GM21515 (cell line): ENCODE measurements around the gene ZNF414.
A peak's percentile ranks its signal among the peaks of the same experiment; 100 is the strongest.
"Not testable (repeated sequence)": the region's sequence is repeated elsewhere in the genome, so short reads cannot be mapped to it uniquely, and the experiment has no call there.

ENCODE experiments used
- ATAC-seq: cut with Tn5 transposase; IDR thresholded peaks from one replicate; pipeline ENCODE4 v1.9.1; 2021; ENCODE audit not compliant: unreplicated experiment

ZNF414 gene

GRCh38 chr19:8513687-8514504 lies at the start of gene ZNF414:
ZNF414 (minus strand) TSS chr19:8514167; CDS start chr19:8514046, 121 bp downstream.
- ATAC-seq: peak; percentile 85

DNA sequence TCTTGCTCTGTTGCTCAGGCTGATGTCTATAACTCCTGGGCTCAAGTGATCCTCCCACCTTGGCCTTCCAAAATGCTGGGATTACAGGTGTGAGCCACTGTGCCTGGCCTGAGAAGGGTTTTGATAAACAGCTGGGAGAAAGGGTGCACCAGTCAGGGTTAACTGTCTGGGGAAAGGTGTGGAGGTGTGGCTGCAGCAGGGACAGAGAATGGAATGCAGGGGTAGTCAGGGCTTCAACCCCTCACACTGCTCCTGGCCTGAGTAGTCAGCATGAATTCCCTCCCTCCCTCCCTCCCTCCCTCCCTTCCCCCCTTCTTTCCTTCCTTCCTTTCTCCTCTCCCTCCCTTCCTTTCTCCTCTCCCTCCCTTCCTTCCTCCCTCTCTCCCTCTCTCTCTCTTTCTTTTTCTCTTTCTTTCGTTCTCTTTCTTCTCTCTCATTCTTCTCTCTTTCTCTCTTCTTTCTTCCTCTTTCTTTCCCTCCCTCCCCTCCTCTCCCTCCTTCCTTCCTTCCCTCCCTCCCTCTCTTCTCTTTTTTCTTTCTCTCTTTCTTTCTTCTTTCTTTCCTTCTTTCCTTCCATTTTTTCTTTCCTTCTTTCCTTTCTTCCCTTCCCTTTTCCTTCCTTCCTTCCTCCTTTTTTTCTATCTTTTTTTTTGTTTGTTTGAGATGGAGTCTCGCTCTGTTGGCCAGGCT lies 47.3 kb upstream of the ZNF414 start:
- ATAC-seq: no peak

GRCh38 chr19:8558325-8558724 lies 44.4 kb upstream of the ZNF414 start:
- no peak for ATAC-seq

DNA sequence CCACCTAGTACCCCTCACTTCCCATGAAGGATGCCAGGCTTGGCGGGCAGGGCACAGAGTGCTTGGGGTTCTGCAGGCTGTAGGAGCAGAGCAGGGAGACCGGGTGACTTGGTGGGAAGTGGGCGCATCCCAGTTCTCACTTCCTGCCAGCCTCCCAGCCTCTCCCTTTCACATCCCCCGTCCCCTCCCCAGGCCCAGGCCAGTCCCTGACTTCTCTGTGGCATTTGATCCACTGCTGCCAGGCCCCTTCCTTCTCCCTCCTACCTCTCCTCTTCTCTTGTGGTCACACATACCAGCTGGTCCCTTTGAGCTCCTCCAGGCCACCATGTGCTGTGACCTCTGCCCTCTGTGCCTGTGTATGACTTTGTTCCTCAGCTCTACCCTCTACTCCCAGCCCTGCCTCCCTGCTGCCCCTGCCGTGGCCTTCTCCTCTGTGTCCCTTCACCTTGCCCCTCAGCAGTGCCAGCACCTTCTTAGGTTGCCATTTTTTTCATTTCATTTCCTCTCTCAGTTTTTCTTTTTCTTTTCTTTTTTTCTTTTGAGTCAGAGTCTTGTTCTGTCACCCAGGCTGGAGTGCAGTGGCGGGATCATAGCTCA lies 43.8 kb upstream of the ZNF414 start:
- no peak for ATAC-seq

DNA sequence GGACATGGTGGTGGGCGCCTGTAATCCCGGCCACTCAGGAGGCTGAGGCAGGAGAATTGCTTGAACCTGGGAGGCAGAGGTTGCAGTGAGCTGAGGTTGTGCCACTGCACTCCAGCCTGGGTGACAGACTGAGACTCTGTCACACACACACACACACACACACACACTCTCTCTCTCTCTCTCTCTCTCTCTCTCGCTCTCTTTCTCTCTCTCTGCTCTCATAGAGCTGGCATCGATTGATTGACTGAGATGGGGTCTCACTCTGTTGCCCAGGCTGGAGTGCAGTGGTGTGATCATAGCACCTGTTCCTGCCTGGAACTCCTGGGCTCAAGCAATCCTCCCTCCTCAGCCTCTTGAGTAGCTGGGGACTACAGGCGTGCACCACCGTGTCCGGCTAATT lies 39.8 kb upstream of the ZNF414 start:
- ATAC-seq: not testable (repeated sequence)

DNA sequence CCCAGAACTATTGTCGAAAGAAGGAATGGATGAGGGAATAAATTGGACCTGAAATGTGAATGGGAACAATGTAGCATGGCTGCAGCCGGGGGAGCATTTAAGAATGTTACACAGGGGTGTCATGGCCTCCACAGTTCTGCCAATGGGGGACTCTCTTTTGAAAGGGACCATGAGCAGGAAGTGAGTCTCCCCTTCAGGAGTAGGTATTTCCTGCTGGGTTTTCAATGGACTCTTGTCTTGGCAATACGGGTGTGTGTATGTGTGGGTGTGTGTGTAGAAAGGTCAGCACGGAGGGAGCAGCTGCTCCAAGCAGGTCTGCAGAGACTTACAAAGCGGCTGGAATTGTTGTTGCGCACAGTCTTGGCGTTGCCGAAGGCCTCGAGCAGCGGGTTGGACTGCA lies 38.8 kb upstream of the ZNF414 start:
- no peak for ATAC-seq

- ATAC-seq: no peak
Measured at GRCh38 chr19:8550070-8550469, 36.1 kb upstream of the ZNF414 start.

DNA sequence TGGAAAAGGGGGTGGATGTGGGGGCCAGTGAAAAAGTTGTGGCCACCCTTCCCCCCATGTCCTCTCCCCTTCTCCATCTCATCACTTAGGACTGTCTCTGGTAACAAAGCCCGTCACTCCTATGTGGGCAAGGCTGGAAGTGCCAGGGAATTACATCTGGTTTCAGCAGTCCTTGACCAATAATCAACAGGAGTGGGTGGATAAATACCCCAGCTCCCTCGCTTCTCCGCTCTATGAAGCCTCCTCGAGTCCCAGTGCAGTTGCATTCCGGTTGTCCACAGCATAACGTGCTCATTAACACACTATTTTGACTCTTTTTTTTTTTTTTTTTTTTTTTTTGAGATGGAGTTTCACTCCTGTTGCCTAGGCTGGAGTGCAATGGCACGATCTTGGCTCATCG lies 31.8 kb upstream of the ZNF414 start:
- ATAC-seq: no peak

GRCh38 chr19:8544168-8544567 lies 30.2 kb upstream of the ZNF414 start:
- ATAC-seq: no peak

DNA sequence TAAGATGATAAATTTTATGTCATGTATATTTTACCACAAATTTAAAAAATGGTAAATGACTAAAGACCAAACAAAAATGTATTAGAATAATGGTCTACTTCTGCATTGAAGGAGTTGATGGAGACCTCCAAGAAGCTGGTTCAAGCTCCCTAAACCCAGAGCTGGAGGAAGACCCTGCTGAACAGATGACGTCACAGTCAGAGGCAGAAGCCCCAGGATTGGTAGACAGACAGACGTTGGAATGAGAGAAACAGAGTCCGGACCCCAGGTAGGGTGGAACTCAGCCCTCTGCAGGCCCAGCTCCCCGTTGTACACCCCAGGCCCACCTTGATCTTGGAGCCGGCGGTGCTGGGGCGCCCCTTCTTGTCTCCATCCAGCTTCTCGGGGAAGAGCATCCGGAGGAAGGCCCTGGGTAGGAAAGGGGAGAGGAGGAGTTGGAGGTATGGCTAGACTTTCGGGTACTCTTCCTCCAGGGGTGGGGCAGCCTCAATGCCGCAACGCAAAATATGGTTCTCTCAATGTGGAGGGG lies 25.7 kb upstream of the ZNF414 start:
- no peak for ATAC-seq

- ATAC-seq: no peak
Measured at GRCh38 chr19:8537099-8537498, 23.1 kb upstream of the ZNF414 start.

GRCh38 chr19:8536282-8536681 lies 22.3 kb upstream of the ZNF414 start:
- no peak for ATAC-seq

DNA sequence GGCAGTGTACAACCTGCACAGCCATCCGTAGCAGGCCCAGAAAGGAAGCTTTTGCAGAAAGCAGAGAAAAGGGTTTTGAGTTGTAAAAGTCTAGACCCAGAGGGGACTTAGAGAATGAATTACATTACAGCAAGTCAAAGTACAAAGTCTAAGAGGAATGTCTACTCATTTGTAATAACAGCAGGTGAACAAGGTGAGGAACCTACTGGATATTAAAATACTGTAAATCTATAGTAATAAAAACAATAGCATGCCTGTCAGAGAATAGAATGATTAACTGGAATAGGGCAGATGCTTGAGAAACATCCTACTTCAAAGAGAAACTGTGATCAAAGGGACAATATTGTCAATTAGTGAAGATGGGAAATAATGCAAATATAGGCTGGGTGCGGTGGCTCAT lies 18.3 kb upstream of the ZNF414 start:
- no peak for ATAC-seq

GRCh38 chr19:8531470-8531869 lies 17.5 kb upstream of the ZNF414 start:
- no peak for ATAC-seq

DNA sequence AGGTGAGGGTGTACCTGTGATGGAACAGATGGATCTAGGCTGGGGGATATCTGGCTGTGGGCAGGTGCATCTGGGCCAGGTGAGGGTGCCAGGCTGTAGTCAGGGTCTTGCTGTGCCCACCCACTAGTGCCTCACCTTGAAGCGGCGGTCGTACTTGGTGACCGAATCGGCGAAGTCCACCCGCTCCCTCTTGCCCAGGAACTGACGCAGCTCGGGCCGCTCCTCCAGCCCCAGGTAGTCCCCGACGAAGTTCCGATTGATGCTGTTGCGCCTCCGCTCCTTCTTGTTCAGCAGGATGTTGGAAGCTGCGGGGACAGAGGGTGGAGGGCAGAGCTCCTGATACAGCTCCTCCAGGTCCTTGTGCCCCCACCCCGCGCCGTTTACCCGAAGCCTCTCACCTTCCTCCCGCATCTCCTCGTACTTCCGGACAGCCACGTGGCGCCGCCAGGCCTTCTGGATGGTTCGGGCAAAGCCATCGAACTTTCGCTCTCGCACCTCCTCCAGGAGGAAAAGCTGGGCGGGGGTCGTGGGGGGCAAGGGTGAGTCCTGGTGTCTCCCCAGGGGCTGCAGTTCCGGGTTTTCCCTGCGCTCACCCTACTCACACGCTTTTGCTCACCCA lies 16.2 kb upstream of the ZNF414 start:
- ATAC-seq: no peak

DNA sequence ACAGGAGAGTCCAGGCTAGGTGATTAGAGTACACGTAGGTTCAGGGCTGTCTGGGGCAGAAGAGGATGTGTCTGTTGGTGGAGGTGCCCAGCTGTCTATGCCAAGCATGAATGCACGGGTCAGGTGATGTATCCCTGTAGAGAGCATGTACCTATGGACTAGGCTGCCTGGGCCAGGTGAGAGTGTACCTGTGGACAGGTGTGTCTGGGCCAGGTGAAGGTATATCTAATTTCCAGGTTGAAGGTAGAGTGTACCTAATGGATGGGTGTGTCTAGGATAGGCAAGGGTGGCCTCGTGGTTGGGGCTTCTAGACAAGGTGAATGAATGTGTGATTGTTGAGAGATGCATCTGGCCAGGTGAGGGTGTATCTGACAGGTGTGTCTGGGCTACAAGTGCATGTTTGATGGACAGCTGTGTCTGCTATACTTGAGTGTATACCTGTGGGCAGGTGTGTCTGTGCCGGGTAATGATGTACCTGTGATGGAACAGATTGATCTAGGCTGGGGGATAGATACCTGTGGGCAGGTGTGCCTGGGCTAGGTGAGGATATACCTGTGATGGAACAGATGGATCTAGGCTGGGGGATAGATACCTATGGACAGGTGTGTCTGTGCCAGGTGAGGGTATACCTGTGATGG lies 15.5 kb upstream of the ZNF414 start:
- ATAC-seq: no peak

DNA sequence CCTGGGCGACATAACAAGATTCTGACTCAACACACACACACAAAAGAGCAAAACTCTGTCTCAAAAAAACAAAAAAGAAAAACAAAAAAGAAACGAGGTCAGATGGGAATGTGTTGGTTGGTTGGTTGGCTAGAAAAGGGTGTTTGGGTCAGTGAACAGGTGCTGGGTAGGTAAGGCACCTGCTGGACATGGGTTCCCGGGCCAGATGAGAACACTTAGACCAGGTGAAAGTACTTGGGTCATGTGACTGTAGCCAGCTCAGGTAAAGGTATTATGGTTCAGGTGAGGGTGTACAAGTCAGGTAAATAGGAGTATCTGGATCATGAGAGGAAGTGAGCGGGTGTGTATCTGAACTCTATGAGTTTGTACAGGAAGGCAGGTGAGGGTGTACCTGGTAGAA lies 14.5 kb upstream of the ZNF414 start:
- no peak for ATAC-seq

GRCh38 chr19:8526345-8527091 lies 12.6 kb upstream of the ZNF414 start:
- ATAC-seq: no peak

GRCh38 chr19:8525401-8525684 lies 11.4 kb upstream of the ZNF414 start:
- ATAC-seq: no peak

- ATAC-seq: no peak
Measured at GRCh38 chr19:8519388-8519787, 5.4 kb upstream of the ZNF414 start.
